Tongue (tissue), 2 donors: ENCODE data around the gene GUCY2C. TPM values are rescaled to one million over a fixed set of nuclear protein-coding genes. Genes with fewer than 3 reads are reported as not detected.
"Not testable (repeated sequence)": the region's sequence is repeated elsewhere in the genome, so short reads cannot be mapped to it uniquely, and the experiment has no call there.

Source experiments
- DNase-seq: peaks from one replicate; pipeline ENCODE4 v3.0.0-alpha.2; 2015
- total RNA-seq: library from RNA; depleted of rRNA; stranded (reverse); fragments of >200 nt; gene quantifications from one replicate; pipeline ENCODE4 v1.2.3, GENCODE V29; 2014

Gene GUCY2C
- 0.21 TPM for total RNA-seq

DNA sequence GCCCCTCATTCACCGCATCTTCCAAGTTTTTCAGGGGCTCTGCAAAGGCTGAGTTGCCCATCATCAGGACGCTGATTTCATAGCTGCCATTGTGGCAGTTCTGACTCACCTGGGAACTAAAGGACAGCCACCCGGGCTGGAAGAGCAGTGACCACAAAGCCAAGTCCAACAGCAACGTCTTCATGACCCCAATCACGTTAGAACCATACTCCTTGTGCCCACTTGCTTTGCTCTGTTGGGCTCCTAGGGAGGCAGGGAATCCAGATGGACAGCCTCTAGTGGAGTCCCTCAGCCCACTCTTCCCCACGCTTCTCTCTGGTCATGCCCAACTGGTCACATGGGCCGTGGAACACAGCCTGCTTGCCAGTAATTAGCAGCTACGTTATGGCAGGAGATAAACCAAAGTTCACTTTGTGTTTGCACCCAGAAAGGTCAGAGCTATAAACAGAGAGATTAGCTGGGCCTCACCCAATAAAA lies at the start of gene GUCY2C:
GUCY2C (minus strand) TSS at position 335 of the 477 bp plus-strand sequence; CDS start at position 184, 151 bp downstream.
- no peak for DNase-seq

DNA sequence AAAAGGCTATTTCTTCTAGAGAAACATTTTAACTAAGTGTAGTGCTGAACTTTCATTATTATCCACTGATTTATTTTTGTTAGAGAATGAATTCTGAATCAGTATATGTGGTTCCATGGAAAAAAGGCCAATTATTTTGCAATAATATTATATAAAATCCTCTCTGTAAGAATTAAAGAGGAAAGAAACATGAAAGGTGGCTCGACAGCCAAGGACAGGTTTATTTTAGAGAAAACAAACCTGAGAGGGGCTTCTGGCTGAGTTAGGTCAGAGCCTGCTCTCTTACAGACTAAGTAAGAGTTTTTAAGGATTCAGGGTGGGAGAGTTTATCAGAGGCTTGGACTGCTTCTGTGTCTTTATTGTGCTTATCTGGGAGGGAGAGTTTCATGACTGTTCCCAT lies 46.7 kb upstream of the GUCY2C start:
- no peak for DNase-seq

DNA sequence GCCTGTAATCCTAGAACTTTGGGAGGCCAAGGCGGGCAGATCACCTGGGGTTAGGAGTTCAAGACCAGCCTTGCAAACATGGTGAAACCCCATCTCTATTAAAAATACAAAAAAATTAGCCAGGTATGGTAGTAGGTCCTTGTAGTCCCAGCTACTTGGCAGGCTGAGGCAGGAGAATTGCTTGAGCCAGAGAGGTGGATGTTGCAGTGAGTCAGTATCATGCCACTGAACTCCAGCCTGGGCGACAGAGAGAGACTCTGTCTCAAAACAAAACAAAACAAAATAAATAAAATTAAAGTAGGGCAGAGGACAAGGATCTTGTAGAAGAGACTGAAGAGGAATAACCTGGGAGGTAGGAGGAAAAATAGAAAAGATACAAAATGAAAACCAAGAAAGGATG lies 45.5 kb upstream of the GUCY2C start:
- no peak for DNase-seq

DNA sequence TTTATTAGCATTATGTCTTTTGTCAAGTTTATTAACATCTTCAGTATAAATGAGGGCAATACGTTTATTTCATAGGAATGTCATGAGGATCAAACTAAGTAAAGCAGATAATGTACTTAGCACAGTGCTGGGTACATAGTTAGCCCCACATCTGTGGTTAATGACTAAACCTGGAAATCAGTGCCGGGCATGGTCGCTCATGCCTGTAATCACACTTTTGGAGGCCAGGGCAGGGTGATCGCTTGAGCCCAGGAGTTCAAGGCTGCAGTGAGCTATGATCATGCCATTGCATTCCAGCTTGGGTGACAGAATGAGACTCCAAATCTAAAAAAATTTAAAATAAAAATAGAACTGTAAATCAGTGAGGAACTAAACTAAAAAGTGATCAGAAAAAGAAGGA lies 44.8 kb upstream of the GUCY2C start:
- no peak for DNase-seq

DNA sequence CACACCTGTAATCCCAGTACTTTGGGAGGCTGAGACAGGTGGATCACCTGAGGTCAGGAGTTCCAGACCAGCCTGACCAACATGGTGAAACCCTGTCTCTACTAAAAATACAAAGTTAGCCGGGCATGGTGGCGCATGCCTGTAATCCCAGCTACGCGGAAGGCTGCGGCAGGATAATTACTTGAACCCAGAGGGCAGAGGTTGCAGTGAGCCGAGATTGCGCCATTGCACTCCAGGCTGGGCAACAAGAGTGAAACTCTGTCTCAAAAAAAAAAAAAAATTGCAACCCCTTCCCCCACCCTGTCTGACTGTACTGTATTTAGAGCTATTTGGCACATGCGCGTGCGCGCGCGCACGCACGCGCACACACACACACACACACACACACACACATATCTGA lies 40.0 kb upstream of the GUCY2C start:
- DNase-seq, result not testable (repeated sequence)

DNA sequence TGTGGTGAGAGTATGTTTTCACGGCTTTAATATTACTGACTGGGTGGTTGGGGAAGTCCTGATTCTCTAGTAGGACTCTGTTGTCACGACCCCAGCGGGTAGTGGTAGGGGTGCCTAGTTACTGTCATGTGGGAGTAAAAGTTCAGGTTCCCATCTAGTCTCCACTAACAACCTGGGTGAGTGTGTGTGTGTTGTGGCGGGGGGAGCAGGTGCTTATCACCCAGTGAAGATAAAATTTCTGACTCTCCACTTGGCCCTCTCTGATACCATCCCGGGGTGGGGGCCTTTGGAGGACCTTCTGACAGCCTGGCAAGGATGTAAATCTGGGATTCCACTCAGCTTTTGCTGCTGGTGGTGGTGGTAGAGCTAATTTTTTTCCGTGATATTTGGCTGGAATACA lies 35.4 kb upstream of the GUCY2C start:
- no peak for DNase-seq

DNA sequence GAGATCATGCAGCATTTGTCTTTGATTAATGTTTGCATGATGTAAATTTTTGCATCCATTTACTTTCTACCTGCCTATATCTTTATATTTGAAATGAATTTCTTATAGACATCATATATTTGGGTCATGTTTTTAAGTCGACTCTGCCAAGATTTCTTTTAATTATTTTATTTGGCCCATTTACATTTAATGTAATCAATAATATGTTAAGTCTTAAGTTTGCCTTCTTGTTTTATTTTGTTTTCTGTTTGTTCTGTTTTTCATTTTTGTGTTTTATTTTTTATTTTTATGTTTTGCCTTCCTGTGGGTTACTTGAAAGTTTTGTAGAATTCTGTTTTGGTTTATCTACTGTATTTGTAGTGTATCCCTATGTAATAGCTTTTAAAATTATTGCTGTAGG lies 33.2 kb upstream of the GUCY2C start:
- no peak for DNase-seq

DNA sequence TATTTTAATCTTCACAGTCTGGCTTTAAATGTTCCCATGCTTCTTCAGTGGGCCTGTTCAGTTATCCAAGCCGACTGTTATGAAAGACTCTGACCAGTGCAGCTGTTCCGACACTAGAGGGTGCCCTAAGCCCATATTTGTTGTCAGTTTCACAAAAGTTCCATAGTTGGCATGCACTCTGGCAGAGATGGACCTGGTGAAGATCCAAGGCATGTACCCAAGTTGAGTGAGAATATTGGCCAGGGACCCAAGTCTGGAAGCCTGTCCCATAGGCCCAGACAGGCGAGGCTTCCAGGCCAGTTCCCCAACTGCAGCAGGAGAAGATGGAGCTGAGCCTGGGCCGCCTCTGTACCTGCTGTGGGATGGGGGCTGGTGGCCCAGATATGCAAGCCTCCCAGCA lies 27.4 kb upstream of the GUCY2C start:
- peak; percentile 14 for DNase-seq

DNA sequence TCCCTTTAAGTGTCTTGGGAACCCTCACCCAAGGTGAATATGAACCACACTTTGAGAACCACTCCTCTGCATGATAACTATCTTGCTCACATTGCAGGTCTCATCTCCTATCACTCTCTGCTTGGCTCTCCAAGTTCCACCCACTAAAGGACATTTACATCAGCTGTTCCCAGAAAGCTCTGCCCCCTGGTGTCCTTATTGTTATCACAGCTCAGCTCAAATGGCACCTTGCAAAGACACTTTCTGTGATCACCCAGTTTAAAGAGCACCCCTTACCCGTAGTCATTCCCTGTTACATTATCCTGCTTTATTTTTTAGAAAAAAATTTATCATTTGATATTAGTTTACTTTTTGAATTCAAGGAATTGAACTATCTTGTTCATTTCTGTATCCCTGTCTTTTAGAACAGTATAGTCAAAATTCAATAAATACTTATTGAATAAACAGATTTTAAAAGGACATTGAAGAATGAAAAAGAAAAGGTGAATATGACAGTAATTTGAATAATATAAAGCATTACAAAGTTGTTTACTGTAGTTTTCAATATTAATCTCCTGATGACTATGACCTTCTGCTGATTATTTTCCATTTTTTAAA lies 20.5 kb upstream of the GUCY2C start:
- peak; percentile 51 for DNase-seq

DNA sequence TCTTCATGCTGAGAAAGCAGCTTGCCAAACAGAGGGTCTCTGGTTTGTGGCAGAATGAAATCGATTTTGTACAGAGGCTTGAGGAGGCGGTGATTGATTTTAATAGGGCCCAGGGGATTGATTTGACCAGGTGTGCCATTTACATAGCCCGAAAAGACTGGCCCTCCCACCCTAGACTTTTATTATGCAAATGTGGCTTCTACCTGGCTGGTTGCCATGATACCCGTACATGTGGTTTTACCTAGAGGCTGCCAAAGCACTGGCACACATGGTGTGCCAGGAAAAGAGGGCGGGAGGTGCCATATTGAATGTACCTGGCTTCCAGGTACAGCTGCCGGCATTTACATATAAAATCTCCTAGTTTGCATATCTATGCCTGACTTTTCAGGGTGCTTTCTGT lies 18.0 kb upstream of the GUCY2C start:
- DNase-seq, result no peak

DNA sequence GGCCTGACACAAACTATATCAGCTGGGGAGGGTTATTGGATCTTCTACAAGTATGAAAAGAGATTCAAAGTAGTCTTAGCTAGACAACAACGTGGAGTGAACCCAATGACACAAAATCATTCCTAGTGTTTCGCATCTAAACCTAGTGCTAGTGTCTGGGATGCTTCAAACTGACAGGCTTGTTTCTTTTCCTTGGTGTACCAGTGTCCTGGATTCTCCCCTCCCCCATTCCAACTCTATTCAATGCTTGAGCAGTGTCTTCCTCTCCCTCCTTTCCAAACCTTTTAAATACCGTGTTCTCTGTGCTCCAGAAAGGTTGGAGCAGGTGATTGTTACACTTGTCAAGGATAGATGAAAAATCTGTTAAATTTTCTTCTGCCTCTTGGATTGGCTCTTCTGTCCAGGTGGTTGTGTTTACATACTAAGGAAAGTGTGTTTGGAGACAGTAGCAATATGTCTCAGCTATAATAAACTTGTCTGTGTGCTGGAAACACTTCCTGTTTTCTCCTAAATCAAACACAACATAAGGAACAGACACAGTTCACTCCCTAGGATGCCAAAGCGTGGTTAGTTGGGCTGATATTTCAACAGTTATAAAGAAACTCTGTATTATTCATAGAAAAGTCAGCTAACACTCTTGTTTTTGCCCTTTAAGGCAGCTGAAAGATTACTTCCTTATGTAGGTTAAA lies 14.4 kb upstream of the GUCY2C start:
- peak; percentile 29 for DNase-seq

DNA sequence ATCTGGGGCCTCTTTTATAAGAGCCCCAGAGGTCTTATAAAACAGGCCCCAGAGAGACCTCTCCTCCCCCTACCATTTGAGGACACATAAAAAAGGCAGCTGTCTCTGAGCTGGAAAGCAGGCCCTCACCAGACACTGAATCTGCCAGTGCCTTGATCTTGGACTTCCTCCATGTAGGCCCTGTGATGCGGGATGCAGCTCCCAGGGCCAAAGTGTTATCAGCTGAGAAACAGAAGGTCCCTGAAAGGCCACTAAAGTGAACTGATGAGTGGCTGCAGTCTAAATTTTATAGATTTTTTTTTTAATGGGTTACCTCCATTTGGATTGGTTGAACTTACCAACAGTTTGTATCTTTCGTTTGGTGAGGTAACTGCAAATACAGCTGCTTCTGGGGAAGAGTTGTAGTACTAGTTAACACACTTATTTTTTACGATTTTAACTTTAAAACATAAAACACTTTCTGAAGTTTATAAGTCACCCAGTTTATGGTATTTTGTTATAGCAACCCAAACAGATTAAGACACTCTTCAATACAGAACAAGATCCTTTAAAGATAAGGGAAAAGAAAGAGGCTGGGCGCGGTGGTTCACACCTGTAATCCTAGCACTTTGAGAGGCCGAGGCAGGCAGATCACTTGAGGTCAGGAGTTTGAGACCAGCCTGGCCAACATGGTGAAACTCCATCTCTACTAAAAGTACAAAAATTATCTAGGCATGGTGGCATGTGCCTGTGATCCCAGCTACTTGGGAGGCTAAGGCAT lies 5.6 kb upstream of the GUCY2C start:
- DNase-seq, result no peak

DNA sequence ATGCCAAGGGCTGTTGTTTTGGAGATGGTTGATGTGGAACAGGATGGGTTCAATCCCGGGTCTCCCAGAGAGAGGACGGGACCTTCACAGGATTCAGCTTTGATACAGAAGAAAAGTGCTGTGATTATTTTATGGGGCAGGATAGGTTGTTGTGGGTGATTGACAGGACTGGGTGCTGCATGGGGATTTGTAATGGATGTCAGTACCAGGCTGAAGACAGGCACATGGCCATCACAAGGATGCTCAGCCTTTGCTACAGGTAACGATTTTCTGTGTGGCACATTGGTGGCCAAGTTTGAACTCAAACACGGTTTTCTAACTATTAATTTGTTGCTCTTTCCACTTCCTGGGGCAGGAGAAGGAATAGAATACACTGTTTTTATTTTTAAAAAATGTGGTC lies 4.5 kb upstream of the GUCY2C start:
- DNase-seq, result no peak

DNA sequence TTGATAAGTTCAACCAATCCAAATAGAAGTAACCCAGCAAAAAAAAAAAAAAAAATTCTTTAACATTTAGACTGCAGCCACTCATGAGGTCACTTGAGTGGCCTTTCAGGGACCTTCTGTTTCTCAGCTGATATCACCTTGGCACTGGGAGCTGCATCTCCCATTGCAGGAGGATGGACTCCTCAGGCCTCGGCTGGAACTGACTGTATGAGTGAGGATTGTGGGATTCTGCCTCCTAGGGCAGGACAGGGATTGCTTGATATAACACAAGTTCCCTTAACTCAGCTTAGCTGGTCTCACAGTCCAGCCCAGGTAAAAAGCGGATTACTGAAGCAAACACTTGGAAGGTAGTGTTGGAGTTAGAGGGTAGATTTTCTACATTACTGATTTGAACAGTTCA lies 3.5 kb upstream of the GUCY2C start:
- no peak for DNase-seq

DNA sequence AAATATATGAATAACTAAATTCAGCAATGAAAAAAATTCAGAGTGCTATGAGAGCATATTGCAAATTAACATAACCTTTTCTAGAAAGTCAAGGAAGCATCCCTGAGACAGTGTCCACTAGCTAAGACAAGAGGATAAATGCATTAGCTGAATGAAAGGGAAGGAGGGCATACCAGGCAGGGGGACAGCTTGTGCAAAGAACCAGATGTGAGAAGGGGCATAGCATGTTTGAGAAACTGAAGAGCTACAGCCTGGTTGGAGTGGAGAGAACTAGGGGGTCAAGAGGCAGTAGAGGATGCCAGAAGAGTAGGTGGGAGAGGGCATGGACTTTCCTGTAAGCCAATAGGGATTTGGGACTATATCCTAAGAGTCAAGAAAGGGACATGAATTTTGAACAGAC lies 2.2 kb upstream of the GUCY2C start:
- DNase-seq, result no peak

DNA sequence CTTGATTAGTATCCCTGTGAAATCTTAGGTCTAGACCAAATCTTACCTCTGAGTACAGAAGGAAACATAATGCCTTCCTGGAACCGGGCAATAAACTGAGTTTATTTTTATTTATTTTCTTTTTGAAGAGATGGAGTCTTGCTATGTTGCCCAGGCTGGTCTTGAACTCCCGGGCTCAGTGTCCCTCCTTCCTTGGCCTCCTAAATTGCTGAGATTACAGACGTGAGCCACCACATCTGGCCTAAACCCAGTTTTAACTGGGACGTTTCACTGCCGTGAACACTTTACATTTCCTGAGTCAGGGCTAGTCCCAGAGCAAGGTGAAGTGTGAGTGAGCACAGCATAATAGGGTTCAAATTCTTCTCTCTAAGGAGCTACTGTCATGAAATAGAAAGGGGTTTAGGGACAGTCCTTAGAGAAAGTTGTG lies 671 bp downstream of the GUCY2C start:
- no peak for DNase-seq

DNA sequence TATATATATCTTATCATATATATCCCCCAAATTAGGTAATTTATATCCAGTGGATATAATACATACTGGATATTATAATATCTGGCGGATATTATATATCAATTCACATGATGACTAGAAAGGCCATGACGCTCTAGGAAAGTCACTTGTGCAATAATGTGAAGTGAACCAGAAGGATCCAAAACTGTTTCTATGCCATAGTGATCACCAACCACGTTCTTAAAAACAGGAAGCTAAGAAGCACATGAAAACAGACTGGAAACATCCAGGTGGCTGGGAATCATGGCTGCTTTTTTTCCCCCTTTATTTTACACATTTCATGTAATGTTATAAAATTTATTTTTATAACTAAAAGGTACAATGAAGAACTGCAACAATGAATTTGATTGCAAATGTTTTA lies 1.4 kb downstream of the GUCY2C start:
- DNase-seq, result no peak

DNA sequence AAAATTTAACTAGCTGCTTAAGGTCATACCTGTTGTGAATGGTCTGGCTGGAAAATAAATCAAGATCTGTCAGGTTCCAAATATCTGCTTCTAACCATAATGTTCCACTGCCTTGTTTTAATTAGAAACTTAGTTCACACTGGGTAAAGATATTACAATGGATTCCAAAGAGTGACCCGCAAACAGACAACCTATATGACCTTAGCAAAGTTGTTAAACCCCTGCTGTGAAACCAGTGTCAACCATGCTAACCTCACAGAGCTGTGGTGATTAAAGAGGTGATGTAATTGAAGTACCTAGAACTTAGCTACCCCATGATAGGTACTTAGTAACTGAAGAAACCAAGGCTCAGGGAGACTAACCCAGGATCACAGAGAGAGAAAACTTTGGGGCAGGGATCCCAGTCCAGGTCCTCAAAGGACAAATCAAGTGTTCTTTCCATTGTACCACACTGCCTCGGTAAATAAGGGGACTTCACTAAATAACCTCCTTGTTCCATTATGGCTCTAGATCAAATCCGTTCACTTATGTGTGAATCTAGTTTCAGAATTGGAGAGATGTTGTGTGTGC lies 2.2 kb downstream of the GUCY2C start:
- DNase-seq, result no peak

DNA sequence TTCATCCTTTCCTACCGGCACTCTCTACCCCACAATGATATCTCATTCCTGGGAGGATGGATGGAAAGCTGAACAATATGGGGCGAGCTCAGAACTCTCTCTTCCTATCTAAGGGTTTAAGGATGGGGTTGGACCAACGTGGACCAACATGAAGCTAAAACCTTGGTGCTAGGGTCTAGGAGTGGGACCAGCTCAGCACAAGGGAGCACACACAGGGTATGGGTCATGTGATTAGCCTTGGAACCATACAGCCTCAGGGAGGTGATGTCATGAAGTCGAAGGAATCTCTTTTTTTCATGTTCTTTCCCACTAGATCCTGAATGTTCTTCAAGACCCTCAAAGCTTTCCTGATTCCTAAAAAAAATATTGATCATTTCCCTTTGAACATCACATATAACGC lies 3.3 kb downstream of the GUCY2C start:
- no peak for DNase-seq

DNA sequence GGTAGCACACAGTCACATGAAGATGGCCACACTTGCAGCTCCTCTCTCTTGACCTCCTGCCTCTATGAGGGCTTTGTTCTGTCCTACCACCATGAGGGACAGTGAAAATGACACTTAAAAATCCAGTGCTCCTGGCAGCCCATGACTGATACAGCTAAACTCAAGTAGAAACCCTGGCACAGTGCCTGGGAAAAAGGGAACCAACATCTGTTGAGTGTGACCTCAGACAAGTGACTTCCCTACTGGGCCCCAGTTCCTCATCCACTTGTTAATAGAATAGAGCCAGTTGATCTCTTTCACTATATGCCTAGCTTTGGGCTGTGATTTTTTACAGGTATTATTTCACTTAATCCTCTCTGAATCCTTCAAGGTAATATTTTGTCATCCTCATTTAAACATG lies 4.8 kb downstream of the GUCY2C start:
- peak; percentile 71 for DNase-seq

DNA sequence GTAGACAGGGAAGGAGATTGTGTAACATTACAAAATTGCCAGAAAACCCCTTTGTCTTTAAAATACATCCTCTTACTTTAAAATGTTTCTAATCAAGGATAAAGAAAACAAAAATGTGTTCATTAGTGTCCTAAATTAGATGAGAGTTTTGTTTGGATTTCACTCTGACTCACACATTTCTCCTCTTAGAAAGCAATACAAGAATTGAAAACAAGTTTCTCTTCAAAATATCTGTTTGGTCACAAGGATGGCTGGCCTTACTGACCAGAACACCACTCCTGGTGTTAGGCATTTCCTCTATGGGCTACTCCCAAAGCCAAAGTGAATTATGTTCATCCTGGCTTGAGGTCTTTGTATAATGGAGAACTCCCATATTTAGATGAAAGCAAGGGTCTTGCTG lies 6.4 kb downstream of the GUCY2C start:
- no peak for DNase-seq

DNA sequence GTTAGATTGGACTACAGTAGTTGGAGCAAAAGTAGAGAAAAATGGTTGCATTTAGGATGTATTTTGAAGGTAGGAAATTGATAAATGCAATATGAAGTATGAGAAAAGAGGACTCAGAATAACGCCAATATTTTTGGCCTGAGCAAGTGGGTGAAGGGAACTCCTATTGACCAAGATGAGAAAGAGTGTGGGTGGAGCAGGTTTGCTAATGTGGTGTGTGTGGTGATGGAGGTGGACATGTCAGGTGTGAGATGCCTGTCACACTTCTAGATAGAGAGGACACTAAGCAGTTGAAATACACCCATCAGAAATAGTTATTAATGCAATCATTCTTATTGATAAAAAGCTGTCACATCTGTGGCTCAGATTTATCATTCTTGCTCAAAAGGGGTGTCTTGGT lies 7.3 kb downstream of the GUCY2C start:
- no peak for DNase-seq

DNA sequence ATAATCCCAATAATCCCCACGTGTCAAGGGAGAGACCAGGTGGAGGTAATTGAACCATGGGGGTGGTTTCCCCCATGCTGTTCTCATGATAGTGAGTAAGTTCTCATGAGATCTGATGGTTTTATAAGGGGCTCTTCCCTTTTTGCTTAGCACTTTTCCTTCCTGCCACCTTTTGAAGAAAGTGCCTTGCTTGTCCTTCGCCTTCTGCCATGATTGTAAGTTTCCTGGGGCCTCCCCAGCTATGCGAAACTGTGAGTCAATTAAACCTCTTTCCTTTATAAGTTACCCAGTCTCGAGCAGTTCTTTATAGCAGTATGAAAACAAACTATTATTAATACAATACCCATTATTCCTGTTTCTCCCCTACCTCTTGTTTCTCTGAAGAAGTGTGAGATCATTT lies 14.2 kb downstream of the GUCY2C start:
- not testable (repeated sequence) for DNase-seq
